Astrocyte (in vitro differentiated cells and primary cell): ENCODE data around the gene ZNF837.

Source experiments
- CTCF ChIP-seq: IDR thresholded peaks from 2 replicates; pipeline ENCODE4 v1.5.1; 2011; ENCODE audit warnings: low read depth, mild to moderate bottlenecking, inconsistent platforms, low read length, moderate library complexity; ENCODE audit not compliant: insufficient read depth
- EZH2 ChIP-seq: IDR thresholded peaks from 2 replicates; pipeline ENCODE4 v1.6.1; 2012; ENCODE audit warnings: mild to moderate bottlenecking, low read length, inconsistent platforms; ENCODE audit not compliant: insufficient read depth

- no peak for TF ChIP-seq CTCF
- TF ChIP-seq EZH2: no peak
Measured at GRCh38 chr19:58361900-58362271, 18.9 kb downstream of the ZNF837 start.
